Stimulated activated CD4-positive, alpha-beta T cell treated with anti-CD3 and anti-CD28 coated beads, Interleukin-4, amount 100 ng/mL, for 1 hour (primary cell): ENCODE data around the gene RNF17.
"Not testable (repeated sequence)": the region's sequence is repeated elsewhere in the genome, so short reads cannot be mapped to it uniquely, and the experiment has no call there.

ENCODE experiments used
- DNase-seq: peaks from one replicate; pipeline ENCODE4 v3.0.0-alpha.2; 2020

RNF17 gene, protein sequence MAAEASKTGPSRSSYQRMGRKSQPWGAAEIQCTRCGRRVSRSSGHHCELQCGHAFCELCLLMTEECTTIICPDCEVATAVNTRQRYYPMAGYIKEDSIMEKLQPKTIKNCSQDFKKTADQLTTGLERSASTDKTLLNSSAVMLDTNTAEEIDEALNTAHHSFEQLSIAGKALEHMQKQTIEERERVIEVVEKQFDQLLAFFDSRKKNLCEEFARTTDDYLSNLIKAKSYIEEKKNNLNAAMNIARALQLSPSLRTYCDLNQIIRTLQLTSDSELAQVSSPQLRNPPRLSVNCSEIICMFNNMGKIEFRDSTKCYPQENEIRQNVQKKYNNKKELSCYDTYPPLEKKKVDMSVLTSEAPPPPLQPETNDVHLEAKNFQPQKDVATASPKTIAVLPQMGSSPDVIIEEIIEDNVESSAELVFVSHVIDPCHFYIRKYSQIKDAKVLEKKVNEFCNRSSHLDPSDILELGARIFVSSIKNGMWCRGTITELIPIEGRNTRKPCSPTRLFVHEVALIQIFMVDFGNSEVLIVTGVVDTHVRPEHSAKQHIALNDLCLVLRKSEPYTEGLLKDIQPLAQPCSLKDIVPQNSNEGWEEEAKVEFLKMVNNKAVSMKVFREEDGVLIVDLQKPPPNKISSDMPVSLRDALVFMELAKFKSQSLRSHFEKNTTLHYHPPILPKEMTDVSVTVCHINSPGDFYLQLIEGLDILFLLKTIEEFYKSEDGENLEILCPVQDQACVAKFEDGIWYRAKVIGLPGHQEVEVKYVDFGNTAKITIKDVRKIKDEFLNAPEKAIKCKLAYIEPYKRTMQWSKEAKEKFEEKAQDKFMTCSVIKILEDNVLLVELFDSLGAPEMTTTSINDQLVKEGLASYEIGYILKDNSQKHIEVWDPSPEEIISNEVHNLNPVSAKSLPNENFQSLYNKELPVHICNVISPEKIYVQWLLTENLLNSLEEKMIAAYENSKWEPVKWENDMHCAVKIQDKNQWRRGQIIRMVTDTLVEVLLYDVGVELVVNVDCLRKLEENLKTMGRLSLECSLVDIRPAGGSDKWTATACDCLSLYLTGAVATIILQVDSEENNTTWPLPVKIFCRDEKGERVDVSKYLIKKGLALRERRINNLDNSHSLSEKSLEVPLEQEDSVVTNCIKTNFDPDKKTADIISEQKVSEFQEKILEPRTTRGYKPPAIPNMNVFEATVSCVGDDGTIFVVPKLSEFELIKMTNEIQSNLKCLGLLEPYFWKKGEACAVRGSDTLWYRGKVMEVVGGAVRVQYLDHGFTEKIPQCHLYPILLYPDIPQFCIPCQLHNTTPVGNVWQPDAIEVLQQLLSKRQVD (N-terminal part only)

DNA sequence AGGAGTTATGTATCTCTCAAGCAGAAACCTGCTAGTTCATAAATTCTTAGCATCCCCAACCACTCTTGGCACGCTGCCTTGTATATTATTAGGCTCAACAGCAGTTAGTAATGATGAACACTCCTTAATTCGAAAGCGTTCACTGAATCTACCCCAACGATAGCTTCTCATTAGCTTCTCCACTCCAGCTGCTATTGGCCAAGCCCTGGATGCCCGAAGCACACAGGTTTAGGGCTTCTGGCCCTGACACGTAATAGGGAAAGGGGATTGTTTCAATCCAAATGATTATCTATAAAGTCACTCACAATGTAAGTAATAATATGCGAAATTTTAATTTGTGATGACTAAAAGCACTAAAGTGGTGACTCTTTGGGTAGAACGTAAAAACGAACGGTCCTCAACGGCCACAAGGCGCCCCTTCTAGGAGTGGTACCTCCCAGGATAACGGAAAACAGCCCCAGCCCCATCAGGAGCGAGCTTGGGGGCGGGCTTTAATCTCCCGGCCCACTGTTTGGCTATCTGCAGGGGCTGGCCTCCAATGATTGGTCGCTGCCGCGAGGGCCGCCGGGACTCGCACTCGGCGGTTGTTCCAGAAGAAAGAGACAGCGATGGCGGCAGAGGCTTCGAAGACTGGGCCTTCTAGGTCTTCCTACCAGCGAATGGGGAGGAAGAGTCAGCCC is at the start of gene RNF17:
Gene RNF17 (plus strand): TSS at position 574 of the 680 bp plus-strand sequence. CDS start 35 bp downstream, at position 609.
- DNase-seq, result no peak

DNA sequence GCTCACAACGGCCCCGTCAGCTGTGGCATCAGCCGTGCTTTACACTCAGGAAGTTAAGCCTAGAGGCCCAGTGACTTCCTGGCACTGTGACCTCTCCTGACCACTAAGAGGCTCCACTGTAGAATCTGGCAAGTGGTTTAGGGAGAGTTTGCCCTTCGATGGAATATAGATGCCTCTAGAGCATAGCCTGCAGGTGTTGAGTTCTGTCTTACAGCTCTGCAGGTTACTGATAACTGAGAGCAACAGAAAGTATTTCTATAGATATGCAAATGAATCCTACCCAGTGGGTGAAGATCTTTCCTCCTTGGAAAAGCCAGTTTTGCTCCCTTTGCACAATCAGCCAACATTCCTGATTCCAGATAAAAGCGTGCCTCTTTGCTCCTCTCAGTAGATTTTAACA is 48.0 kb upstream of the RNF17 start:
- no peak for DNase-seq

DNA sequence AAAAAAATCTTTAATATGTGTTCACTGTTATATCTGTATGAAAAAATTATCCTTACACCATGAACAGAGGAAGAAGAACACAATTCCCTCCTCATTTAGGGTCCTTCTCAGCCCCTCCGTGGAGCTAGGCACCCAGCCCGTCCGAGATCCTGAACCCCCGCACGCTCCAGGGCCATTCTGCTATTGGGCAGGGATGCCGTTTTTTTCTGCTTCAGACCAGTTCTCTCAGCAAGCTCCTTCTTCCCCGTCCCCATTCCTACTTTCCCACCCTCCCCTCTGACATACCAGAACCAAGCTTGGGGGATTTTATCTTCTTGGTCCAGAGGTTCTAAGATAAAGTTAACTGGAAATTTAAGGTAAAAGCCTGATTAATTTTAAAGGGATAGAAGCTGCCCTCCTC is 47.5 kb upstream of the RNF17 start:
- no peak for DNase-seq

DNA sequence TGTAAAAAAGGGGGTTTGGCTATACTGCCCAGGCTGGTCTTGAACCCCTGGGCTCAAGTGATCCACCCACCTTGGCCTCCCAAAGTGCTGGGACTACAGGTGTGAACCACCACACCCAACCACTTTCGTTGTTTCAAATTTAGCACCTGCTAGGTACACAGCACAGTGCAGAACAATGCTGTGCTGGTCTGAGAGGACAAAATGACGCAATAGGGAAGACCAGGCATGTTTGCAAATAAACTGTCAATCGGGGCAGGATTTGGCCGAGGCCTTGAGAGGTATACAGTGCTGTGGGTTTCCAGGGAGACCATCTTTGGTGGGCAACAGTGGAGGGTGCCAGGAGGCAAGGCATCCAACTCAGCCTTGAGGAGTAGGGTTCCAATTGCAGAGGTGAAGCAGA is 46.8 kb upstream of the RNF17 start:
- DNase-seq, result no peak

DNA sequence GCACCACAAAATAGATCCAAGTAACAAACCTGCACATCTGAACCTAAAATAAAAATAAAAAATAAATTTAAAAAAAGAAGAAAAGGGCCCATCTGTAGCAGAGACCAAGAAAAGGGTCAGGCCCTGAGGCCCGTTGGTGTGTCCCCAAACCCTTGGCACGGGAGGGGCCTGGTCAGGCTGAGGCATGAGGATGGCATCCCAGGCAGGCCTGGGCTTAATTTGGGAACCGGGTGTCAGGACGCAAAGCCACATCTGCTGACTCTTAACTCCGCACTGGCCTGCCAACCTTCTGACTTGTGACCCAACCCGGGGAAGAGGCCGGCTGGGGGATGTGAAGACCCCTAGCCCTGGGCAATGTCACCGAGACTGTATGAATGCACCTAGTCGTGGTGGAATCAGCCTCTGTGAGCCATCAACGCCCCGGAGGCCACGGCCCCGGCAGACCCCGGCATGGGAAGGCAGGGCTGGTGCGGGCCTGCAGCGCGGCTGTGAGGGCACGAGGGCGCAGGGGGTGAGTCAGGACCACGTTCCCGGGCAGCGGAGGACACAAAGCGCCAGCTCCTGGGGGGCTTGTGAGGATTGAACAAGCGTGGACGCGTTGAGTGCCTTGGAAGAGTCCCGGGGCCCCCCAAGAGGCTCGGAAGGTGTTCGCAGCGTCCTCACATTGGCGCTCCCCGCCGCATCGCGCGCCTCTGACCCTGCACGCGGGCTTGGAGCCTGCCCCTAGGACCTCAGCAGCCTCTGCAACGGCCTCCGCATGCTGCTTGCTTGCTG is 45.6 kb upstream of the RNF17 start:
- DNase-seq, result no peak

DNA sequence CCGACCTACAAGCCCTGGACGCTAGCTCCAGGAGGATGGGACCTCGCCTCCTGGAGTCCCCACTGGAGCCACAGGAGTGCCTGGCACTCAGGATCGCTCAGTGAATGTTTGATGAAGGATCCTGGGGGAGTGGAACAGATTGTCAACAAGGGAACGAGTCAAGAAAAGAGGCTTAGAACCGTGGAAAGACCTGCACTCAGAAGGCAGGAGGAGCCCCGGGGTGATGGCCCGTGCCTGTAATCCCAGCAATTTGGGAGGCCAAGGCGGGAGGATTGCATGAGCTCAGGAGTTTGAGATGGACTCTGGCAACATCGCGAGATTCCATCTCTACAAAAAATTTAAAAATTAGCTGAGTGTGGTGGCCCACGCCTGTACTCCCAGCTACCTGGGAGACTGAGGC is 44.8 kb upstream of the RNF17 start:
- DNase-seq, result no peak

DNA sequence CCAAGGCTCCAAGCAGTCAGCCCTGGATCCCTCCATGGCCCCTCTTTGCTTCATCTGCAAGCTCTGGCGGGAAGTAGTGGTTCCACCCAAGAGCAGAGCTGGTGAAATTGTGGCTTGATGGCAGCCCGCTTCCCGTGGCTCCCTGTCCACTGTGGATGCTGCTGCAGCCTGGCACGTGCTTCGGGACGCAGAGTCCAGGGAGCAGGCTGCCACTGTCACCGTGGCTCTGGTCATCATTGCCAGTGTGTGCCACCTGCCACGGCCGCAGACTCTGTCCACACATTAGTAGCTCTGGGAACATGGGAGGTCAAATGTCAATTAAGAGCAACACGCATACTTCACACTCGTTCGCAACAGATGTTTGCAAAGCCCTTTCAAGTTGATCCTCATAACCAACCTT is 40.8 kb upstream of the RNF17 start:
- no peak for DNase-seq

DNA sequence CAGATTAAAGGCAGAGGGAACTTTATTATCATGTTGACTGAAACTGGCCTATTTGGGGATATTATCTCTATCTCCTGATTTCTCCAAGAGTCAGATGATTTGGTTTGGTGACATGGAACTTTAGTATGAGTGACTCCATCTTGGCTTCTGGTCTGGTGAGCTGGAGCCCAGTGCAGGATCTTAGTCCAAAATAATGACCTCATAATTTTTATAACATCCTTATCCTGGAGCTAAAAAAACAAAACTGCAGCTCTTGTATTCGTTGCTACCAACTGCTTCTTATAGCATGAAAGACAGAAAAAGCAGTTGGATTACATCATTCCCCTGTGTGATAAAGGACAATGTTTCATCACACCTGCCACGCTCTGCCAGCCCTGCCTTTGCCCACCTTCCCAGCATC is 39.3 kb upstream of the RNF17 start:
- DNase-seq, result no peak

DNA sequence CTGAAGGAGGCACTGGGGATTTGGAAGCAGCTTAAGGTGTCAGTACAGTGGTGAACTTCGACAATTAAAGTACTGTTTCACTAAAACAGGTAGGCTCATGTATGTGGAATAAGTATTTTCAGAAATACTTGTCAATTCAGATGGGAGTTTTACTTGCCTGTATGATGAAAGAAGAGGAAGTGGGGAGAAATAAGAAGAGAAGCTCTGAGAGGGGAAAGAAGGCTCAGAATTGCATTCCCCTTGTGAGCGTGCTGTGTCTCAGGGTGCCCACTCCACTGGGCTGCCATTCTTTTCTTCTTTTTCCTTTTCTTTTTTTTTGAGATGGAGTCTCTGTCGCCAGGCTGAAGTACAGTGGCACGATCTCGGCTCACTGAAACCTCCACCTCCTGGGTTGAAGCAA is 38.6 kb upstream of the RNF17 start:
- DNase-seq, result no peak

DNA sequence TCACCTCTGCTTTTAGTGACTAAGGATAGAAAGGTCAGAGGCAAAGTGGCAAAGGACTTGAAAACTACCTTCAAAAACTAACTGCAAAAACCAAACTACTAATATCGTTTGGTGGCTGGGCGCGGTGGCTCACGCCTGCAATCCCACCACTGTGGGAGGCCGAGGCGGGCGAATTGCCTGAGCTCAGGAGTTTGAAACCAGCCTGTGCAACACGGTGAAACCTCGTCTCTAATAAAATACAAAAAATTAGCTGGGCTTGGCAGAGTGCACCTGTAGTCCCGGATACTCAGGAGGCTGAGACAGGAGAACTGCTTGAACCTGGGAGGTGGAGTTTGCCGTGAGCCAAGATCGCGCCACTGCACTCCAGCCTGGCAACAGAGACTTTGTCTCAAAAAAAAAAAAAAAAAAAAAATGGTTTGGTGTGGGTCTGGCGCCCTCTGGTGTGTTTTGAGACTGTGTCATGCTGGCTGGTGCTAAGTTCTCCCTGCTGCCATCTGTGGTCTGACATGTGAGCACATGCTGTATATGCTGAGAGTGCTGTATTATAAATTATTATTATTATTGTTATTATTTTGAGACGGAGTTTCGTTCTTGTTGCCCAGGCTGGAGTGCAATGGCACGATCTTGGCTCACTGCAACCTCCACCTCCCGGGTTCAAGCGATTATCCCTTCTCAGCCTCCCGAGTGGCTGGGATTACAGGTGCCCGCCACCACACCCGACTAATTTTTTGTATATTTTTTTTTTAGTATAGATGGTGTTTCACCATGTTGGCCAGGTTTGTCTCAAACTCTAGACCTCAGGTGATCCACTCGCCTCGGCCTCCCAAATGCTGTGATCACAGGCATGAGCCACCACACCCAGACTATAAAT is 36.0 kb upstream of the RNF17 start:
- DNase-seq, result peak; percentile 62

DNA sequence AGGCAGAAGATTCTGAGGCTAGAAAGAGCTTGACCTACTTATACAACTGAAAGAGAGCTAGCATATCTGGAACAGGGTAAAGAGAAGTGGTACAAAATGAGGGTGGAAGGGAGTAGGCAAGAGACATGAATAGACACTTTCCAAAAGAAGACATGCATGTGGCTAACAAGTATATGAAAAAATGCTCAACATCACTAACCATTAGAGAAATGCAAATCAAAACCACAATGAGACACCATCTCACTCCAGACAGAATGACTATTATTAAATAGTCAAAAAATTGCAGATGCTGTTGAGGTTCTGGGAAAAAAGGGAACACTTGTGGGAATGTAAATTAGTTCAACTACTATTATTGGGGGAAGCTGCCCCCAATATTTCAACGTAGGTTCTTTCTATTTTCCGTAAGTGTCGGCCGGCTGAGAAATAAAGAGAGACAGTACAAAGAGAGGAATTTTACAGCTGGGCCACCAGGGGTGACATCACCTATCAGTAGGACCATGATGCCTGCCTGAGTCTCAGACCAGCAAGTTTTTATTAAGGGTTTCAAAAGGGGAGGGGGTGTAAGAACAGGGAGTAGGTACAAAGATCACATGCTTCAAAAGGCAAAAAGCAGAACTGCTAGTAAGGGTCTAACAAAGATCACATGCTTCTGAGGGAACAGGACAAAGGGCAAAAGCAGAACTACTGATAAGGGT is 32.9 kb upstream of the RNF17 start:
- not testable (repeated sequence) for DNase-seq

DNA sequence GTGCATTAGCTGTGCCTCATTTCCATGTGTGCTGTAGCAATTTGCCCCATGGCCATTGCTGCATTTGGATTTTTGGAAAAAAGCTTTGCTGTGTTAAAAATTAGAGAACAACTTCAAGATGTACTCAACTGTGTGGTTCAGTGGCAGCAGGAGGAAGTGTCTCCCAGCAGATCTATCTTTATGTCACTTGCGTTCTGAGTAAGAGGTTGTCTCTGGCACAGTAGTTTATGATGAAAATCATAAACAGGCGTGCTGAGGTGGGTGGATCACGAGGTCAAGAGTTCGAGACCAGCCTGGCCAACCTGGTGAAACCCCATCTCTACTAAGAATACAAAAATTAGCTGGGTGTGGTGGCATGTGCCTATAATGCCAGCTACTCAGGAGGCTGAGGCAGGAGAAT is 29.0 kb upstream of the RNF17 start:
- DNase-seq, result no peak

DNA sequence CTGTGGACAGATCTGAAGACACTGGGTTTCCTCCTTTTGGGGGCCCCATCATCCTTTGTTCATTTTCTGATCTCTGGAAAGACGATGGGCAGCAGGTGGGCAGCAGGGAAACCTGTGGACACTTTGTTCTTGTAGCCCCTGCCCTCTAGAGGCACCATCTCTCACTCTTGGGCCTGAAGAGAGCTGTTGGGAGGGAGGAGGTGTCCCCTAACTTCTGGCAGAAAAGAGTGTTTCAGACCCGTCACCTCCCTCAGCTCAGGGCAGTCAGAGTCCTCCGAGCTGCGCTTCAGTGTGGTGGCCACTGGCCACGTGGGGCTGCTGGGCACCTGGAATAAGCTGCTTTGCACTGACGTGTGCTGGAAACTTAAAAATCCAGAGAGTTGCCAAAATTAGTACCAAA is 26.9 kb upstream of the RNF17 start:
- no peak for DNase-seq

DNA sequence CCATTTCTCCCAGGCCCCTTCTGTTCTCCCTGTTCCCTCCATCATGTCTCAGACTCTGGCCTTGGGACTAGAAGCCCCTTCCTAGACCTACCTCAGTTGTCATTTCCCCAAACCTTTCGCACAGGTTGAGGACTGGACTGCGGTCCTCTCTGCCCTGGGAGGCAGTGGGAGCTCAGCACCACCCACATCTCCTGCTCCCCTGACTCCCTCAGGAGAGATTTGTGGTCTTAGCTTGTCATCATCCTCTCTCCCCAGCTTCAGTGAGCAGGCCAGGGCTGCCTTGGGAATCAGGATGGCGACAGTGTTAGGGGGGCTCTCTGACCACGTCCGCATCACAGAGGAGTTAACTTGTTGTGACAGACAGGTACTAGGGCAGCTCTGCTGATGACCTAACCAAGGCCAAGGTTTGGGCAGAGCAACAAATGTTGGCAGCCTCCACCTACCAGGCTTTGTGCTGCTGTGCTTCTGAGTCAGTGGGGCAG is 25.6 kb upstream of the RNF17 start:
- no peak for DNase-seq

DNA sequence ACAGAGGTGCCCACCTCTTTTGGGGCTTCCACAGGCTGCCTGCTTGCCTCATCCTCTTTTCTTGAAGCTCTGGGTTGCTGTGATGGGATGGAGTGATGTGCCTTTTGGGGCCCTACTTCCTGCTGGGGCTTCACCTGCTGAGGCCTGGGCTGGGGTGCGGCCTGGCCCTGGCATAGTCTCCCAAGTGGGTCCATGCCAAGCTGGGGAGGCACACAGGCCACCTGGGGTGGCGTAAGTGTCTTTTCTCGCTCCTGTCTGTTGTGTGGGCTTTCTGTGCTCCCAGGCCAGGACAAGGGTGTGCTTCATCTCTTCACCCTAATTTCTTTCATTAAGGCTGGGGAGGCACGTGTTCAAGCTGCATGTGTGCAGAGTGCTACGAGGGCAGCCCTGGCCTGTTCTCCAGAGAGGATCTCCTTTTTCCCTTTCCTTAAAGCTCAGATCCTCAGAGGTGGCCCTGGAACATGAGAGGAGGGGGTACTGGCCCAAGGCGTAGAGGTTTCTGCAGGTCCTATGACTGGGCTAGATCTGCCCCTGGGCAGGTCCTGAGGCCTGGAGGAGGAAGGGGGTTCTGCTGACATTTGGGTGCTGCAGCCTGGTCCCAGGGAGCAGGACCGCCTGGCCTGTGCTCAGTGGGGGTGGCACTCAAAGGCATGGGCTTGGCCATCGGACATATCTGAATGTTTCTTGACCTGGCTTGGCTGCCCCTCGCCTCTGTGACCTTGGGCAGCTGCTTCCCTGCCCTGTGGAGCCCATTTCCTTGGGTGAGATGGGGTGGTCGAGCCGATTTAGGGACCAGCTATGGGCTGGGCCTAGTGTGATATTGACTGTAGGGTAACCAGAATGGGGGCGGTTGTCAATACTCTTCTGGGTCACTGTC is 23.7 kb upstream of the RNF17 start:
- no peak for DNase-seq

DNA sequence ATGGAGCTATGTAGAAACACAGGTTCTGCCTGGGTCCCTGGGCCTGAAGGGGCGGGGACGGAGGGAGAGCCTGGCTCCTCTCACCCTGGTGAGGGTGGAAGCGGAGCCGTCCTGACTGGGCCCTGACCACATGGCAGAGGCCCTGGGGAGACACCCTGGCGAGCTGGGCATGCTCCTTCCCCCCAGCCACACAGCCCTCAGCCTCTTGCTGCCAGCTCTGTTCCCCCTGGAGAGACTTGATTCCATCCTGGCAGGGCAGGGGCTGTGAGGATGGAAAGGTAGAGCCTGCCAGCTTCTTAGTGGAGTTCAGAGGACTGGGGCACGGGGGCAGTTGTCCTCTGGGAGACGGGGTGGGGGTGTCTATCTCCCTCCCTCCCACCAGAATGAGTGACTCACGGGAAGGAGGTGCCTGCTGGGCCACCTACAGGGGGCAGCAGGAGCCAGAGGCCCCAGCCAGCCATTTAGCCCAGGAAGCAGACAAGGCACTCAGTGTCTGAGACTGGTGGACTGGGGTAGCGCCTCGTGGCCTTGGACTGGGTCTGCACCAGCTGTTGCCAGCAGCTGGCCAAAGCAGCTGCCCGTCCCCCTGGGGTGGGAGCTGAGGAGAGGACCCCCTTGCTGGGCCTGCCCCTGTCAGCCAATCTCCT is 22.8 kb upstream of the RNF17 start:
- no peak for DNase-seq

DNA sequence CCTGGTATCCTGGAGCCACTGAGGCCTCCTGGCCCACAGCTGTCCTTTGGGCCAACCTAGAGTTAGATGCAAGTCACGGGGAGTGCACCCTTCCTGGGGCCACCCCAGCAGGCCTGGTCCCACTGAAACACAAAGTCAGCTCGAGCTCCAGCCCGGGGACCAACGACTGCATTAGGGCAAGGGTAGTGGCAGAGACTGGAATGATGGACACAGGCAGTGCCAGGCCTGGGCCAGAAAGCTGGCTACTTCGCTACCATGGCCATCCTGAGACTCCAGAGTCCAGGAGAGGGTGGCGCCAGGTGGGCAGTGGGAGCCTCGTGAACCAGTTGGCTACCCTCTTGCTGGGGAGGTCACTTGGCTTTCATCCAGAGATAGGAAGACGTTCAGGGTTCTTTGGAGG is 22.2 kb upstream of the RNF17 start:
- no peak for DNase-seq

DNA sequence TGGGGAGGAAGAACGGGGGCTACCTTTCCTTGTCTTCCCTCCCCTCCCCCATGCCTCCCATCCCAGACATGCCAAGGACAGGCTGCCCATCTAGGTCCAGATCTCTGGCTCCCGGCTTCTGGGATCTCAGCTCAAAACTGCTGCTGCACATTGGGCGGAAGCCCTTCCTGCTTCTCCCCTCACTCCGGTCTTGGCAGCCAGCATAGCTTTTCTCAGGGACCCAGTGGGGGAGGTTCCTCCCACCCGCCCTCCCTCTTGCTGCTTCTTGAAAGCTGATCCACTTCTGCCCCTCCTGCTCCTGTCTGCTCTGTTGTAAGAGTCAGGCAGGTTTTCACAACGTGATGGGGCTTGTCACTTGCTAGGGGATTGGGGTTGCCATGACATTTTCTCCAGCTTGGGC is 21.7 kb upstream of the RNF17 start:
- DNase-seq, result no peak
